Measurements from ENCODE around the gene CYB5R4.
"Not testable (repeated sequence)": the region's sequence is repeated elsewhere in the genome, so short reads cannot be mapped to it uniquely, and the experiment has no call there.

The CYB5R4 gene

DNA sequence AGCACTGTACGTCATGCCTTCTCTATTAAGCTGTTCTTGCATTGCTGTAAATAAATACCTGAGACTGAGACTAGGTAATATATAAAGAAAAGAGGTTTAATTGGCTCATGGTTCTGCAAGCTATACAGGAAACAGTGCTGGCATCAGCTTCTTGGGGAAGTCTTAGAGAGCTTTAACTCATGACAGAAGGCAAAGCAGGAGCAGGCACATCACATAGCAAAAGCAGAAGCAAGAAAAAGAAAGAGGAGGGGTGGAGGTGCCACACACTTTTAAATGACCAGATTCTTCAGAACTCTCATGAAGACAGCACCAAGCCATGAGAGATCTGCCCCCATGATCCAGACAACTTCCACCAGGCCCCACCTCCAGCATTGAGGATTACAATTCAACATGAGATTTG is 30.1 kb downstream of the CYB5R4 start:
- TF ChIP-seq, protein P1, sequence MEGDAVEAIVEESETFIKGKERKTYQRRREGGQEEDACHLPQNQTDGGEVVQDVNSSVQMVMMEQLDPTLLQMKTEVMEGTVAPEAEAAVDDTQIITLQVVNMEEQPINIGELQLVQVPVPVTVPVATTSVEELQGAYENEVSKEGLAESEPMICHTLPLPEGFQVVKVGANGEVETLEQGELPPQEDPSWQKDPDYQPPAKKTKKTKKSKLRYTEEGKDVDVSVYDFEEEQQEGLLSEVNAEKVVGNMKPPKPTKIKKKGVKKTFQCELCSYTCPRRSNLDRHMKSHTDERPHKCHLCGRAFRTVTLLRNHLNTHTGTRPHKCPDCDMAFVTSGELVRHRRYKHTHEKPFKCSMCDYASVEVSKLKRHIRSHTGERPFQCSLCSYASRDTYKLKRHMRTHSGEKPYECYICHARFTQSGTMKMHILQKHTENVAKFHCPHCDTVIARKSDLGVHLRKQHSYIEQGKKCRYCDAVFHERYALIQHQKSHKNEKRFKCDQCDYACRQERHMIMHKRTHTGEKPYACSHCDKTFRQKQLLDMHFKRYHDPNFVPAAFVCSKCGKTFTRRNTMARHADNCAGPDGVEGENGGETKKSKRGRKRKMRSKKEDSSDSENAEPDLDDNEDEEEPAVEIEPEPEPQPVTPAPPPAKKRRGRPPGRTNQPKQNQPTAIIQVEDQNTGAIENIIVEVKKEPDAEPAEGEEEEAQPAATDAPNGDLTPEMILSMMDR (conservative IDR thresholded peaks at IDR 0.05; ENCODE audit: low read depth, low read length): no peak
- no peak for DNase-seq (ENCODE audit: low read depth)
- no peak overlapping the region for H3K4me3 ChIP-seq (ENCODE audit: low read length)

DNA sequence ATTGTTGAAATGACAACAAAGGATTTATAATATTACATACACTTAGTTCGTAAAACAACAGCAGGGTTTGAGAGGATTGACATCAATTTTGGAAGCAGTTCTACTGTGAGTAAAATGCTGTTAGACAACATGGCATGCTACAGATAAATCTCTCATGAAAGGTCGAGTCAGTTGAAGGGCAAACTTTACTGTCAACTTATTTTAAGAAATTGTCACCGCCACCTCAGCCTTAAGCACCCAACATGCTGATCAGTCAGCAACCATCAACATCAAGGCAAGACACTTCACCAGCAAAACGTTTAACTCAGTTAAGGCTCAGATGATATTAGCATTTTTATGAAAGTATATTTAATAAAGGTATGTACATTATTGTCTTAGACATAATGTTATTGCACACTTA is 31.0 kb downstream of the CYB5R4 start:
- DNase-seq (ENCODE audit: low read depth): no peak
- no peak overlapping the region for H3K4me3 ChIP-seq (ENCODE audit: low read length)
- TF ChIP-seq, protein P1 (conservative IDR thresholded peaks at IDR 0.05; ENCODE audit: low read depth, low read length): no peak

DNA sequence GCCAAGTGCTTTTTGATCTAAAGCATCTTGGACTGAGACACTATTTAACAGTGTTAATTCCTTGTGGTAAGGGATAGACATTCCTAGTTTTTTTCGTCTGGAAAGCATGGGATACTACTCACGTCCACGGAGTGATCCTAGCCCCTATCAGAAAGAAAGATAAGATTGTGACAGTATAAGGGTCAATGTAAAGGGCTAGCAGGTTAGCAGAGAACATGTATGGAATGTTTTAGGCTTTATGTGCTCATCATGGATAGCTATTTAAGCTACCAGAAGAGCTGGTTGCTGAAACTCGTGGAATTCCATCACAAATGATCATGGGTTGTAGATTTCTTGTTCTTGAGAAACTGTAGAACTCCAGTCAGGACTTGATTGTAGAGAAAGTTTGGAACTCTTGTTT is 32.1 kb downstream of the CYB5R4 start:
- DNase-seq (ENCODE audit: low read depth): no peak
- TF ChIP-seq, protein P1 (conservative IDR thresholded peaks at IDR 0.05; ENCODE audit: low read depth, low read length): no peak
- no peak overlapping the region for H3K4me3 ChIP-seq (ENCODE audit: low read length)

DNA sequence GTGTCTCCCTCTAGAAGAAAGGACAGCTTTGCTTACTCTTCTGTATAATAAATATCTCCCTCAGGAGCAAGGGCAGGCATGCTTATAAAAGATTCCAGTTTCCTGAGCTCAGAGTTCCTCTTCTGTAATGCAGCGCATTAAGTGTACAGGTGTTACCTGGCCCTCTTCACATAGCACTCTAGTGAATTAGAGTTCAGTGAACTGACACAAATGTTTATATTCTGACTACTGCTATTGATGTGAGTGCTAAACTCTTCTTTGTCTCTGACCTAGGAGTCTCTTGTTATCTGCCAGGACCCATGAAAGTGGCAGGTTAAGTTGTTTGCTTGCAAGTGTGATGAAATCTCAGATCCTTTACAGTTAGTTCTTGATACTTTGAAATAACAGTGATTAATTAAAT is 33.5 kb downstream of the CYB5R4 start:
- TF ChIP-seq, protein P1 (conservative IDR thresholded peaks at IDR 0.05; ENCODE audit: low read depth, low read length): no peak
- DNase-seq (ENCODE audit: low read depth): no peak

DNA sequence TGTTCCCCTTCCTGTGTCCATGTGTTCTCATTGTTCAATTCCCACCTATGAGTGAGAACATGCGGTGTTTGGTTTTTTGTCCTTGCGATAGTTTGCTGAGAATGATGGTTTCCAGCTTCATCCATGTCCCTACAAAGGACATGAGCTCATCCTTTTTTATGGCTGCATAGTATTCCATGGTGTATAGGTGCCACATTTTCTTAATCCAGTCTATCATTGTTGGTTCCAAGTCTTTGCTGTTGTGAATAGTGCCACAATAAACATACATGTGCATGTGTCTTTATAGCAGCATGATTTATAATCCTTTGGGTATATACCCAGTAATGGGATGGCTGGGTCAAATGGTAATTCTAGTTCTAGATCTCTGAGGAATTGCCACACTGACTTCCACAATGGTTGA is 37.6 kb downstream of the CYB5R4 start:
- DNase-seq (ENCODE audit: low read depth): not testable (repeated sequence)

More for the DNA sequence above, 33.5 kb downstream of the CYB5R4 start:
- H3K4me3 ChIP-seq (ENCODE audit: low read length): no peak overlapping the region

DNA sequence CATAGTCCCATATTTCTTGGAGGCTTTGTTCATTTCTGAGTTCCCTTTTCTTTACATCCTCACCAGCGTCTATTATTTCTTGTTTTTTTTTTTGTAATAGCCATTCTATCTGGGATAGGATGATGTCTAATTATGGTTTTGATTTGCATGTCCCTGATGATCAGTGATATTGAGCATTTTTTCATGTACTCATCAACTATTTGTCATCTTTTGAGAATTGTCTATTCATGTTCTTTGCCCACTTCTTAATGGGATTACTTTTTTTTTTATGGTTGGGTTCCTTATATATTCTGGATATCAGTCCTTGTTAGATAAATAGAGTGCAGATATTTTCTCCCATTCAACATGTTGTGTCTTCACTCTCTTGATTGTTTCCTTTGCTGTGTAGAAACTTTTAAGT is 42.1 kb downstream of the CYB5R4 start:
- TF ChIP-seq, protein P1 (conservative IDR thresholded peaks at IDR 0.05; ENCODE audit: low read depth, low read length): no peak
- no peak for DNase-seq (ENCODE audit: low read depth)
- no peak overlapping the region for H3K4me3 ChIP-seq (ENCODE audit: low read length)

More for the DNA sequence above, 37.6 kb downstream of the CYB5R4 start:
- not testable (repeated sequence) for H3K4me3 ChIP-seq (ENCODE audit: low read length)

DNA sequence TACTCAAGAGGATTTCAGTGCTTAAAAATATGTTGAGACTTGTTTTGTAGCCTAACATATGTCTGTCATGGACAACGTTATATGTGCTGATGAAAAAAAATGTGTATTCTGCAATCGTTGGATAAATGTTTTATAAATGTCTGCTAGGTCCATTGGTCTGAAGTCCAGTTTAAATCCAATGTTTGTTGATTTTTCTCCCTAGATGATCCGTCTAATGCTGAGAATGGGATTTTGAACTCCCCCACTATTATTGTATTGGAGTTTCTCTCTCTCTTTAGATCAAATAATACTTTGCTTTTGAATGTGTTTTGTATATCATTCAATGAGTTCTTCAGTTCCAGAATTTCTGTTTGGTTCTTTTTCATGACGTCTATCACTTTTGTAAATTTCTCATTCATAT is 44.9 kb downstream of the CYB5R4 start:
- no peak for DNase-seq (ENCODE audit: low read depth)
- TF ChIP-seq, protein P1 (conservative IDR thresholded peaks at IDR 0.05; ENCODE audit: low read depth, low read length): no peak
- H3K4me3 ChIP-seq (ENCODE audit: low read length): no peak overlapping the region

DNA sequence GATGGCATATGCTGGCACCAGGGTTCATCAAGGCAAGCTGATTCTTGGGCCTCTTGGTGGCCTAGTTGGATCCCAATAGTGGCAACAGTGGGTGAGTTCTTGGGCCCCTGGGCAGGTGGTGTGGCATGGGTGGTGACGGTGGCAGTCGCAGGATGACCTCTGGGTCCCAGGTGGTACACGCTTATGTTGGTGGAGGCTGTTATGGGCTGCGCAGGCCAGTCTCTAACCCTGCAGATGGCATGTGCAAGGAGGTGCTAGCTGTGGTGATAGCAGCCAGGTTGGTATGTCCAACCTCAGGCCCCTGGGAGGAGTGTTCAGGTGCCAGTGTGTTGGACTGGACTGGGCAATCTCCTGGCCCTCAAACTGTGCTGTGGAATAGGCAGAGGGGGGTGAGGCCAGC is 46.2 kb downstream of the CYB5R4 start:
- H3K4me3 ChIP-seq (ENCODE audit: low read length): no peak overlapping the region
- TF ChIP-seq, protein P1 (conservative IDR thresholded peaks at IDR 0.05; ENCODE audit: low read depth, low read length): no peak
- DNase-seq (ENCODE audit: low read depth): no peak

DNA sequence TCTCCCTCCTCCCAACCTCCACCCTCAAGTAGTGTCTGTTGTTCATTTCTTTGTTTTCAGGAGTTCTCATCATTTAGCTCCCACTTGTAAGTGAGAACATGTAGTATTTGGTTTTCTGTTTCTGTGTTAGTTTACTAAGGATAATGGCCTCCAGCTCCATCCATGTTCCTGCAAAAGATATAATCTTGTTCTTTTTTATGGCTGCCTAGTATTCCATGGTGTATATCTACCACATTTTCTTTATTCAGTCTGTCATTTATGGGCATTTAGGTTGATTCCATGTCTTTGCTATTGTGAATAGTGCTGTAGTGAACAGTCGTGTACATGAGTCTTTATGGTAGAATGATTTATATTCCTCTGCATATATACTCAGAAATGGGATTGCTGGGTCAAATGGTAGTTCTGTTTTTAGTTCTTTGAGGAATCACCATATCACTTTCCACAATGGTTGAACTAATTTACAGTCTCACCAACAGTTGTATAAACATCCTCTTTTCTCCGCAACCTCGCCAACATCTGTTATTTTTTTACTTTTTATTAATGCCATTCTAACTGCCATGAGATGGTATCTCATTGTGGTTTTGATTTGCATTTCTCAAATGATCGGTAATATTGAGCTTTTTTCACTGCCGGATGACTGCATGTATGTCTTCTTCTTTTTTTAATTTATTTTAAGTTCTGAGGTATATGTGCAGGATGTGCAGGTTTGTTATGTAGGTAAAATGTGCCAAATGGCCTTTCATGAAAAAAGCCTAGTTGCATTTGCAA is 48.3 kb downstream of the CYB5R4 start:
- DNase-seq (ENCODE audit: low read depth): not testable (repeated sequence)

More for the DNA sequence above, 48.3 kb downstream of the CYB5R4 start:
- H3K4me3 ChIP-seq (ENCODE audit: low read length): not testable (repeated sequence)
